Erythroblast (primary cell): ENCODE measurements around the gene IARS1.

Experiments used
- DNase-seq, 2 experiments: peaks; one replicate each; lab custom pipeline; 2025; lab: John Stamatoyannopoulos, UW
- GATA1 ChIP-seq: IDR thresholded peaks from 2 replicates; pipeline ENCODE4 v1.6.1; 2011; ENCODE audit warnings: low read depth, mild to moderate bottlenecking, control low read depth, low read length, moderate library complexity
- POLR2A ChIP-seq: IDR thresholded peaks from 2 replicates; pipeline ENCODE4 v1.6.1; 2011; ENCODE audit warnings: mild to moderate bottlenecking, low read length

IARS1 gene

GRCh38 chr9:92247296-92247695, 46.2 kb downstream of the IARS1 start:
- TF ChIP-seq POLR2A (no peak), GATA1 (no peak)
- no peak for DNase-seq

GRCh38 chr9:92245005-92245797, 48.3 kb downstream of the IARS1 start:
- TF ChIP-seq GATA1 = no peak
- TF ChIP-seq POLR2A = no peak
- no peak for DNase-seq
